HepG2 (cell line): Measurements from ENCODE around the gene GSTA5. TPM values are rescaled to one million over a fixed set of nuclear protein-coding genes. Genes with fewer than 3 reads are reported as not detected.

Experiments used
- DNMT1 ChIP-seq: sonication (generic); formaldehyde crosslinking; IDR thresholded peaks from 2 replicates; pipeline ENCODE4 v1.5.1; 2020; ENCODE audit warnings: mild to moderate bottlenecking, missing genetic modification reagents
- EP300 ChIP-seq, 3 experiments: sonication (generic) in 1 of 3; formaldehyde crosslinking in 1 of 3; IDR thresholded peaks; 2 replicates each; pipeline versions ENCODE4 v1.5.1 to v1.6.1; 2011 to 2020; ENCODE audit warnings: low read depth in 2 of 3, low read length in 2 of 3, borderline replicate concordance in 1 of 3, improper control_type of control experiment in 1 of 3, mild to moderate bottlenecking in 1 of 3, missing genetic modification reagents in 1 of 3, moderate library complexity in 1 of 3
- FIP1L1 ChIP-seq: fragments of 200-400 bp; formaldehyde crosslinking; IDR thresholded peaks from 2 replicates; pipeline ENCODE4 v1.6.1; 2018; ENCODE audit warnings: low read depth, mild to moderate bottlenecking, low read length, moderate library complexity, borderline replicate concordance; ENCODE audit not compliant: insufficient read depth
- FOXK1 ChIP-seq: sonication (generic); formaldehyde crosslinking; IDR thresholded peaks from 2 replicates; pipeline ENCODE4 v1.4.0; 2020; ENCODE audit warnings: low read depth, missing genetic modification reagents, borderline replicate concordance
- JUN ChIP-seq: sonication (generic); formaldehyde crosslinking; IDR thresholded peaks from 2 replicates; pipeline ENCODE4 v1.4.0; 2020; ENCODE audit warnings: mild to moderate bottlenecking, missing genetic modification reagents
- MAX ChIP-seq: IDR thresholded peaks from 2 replicates; pipeline ENCODE4 v1.6.1; 2012; ENCODE audit warnings: inconsistent platforms
- MXD4 ChIP-seq: IDR thresholded peaks from 2 replicates; pipeline ENCODE4 v1.6.1; 2016; ENCODE audit warnings: mild to moderate bottlenecking, missing biosample characterization, missing genetic modification reagents
- PBX2 ChIP-seq: IDR thresholded peaks from 2 replicates; pipeline ENCODE4 v1.6.1; 2016; ENCODE audit warnings: control low read depth
- SCMH1 ChIP-seq: sonication (generic); formaldehyde crosslinking; IDR thresholded peaks from 2 replicates; pipeline ENCODE4 v1.9.0; 2021; ENCODE audit warnings: missing genetic modification reagents, mild to moderate bottlenecking, borderline replicate concordance
- SMC3 ChIP-seq: IDR thresholded peaks from 2 replicates; pipeline ENCODE4 v1.6.1; 2011; ENCODE audit warnings: low read length, improper control_type of control experiment
- TBP ChIP-seq: sonication (generic); formaldehyde crosslinking; IDR thresholded peaks from 2 replicates; pipeline ENCODE4 v1.5.0; 2020; ENCODE audit warnings: missing genetic modification reagents
- TCF7 ChIP-seq: sonication (generic); IDR thresholded peaks from 2 replicates; pipeline ENCODE4 v1.6.1; 2016; ENCODE audit warnings: antibody characterized with exemption, low read depth
- TEAD2 ChIP-seq: sonication (generic); formaldehyde crosslinking; IDR thresholded peaks from 2 replicates; pipeline ENCODE4 v1.9.0; 2021; ENCODE audit warnings: missing genetic modification reagents
- TRAFD1 ChIP-seq: sonication (generic); formaldehyde crosslinking; IDR thresholded peaks from 2 replicates; pipeline ENCODE4 v1.5.1; 2020; ENCODE audit warnings: missing genetic modification reagents, mild to moderate bottlenecking, borderline replicate concordance
- YEATS4 ChIP-seq: sonication (generic); formaldehyde crosslinking; IDR thresholded peaks from 2 replicates; pipeline ENCODE4 v1.4.0; 2020; ENCODE audit warnings: missing genetic modification reagents, borderline replicate concordance
- ZBTB10 ChIP-seq: sonication (generic); formaldehyde crosslinking; IDR thresholded peaks from 2 replicates; pipeline ENCODE4 v1.4.0; 2020; ENCODE audit warnings: missing genetic modification reagents, borderline replicate concordance
- ZBTB14 ChIP-seq: sonication (generic); formaldehyde crosslinking; IDR thresholded peaks from 2 replicates; pipeline ENCODE4 v1.4.0; 2020; ENCODE audit warnings: missing genetic modification reagents
- ZNF629 ChIP-seq: sonication (generic); formaldehyde crosslinking; conservative IDR thresholded peaks from 2 replicates; pipeline ENCODE4 v1.5.0; 2020; ENCODE audit warnings: missing genetic modification reagents
- ZNF672 ChIP-seq: sonication (generic); formaldehyde crosslinking; IDR thresholded peaks from 2 replicates; pipeline ENCODE4 v1.8.1; 2022; ENCODE audit warnings: missing genetic modification reagents
- ZNF792 ChIP-seq: IDR thresholded peaks from 2 replicates; pipeline ENCODE4 v1.6.1; 2016
- ZSCAN25 ChIP-seq: sonication (generic); formaldehyde crosslinking; IDR thresholded peaks from 2 replicates; pipeline ENCODE4 v1.8.0; 2022; ENCODE audit warnings: mild to moderate bottlenecking, missing genetic modification reagents
- polyA plus RNA-seq, 8 experiments: library from polyadenylated mRNA; depleted of rRNA in 3 of 8; stranded (reverse) in 7 of 8; unstranded in 1 of 8; fragments of >200 nt; fragmentation: Illumina TruSeq in 4 of 8; extraction: Trizol in 4 of 8; gene quantifications; 2 replicates each; pipeline versions ENCODE4 v1.2.1 to v1.2.3, GENCODE V29; 2011 to 2016; ENCODE audit warnings: low read depth in 4 of 8, missing spikeins in 1 of 8, mixed read lengths in 1 of 8; ENCODE audit not compliant: insufficient read depth in 1 of 8
- total RNA-seq, 5 experiments: library from RNA; depleted of rRNA; stranded (reverse); fragments of >200 nt; fragmentation: Illumina TruSeq; extraction: Trizol; gene quantifications; 2 replicates each; pipeline ENCODE4 v1.2.3, GENCODE V29; 2016; ENCODE audit warnings: low read depth in 1 of 5
- TF ChIP-seq, protein P1 (sequence below): IDR thresholded peaks from 2 replicates; pipeline ENCODE4 v1.6.1; 2016; ENCODE audit warnings: low read depth, borderline replicate concordance

The GSTA5 gene
- total and polyA plus RNA-seq, 2 of the 13 experiments (the other 11 are each of a cell fraction or from before 2014, with no cell fraction given), result not detected

- TF ChIP-seq PBX2 (CRISPR knock-in tag) (no peak), TRAFD1 (CRISPR knock-in tag) (no peak), JUN (CRISPR knock-in tag) (peak; percentile 67; the same call in 1 of the 2 replicates), ZNF672 (CRISPR knock-in tag) (no peak), FIP1L1 (no peak), TCF7 (no peak), ZBTB14 (CRISPR knock-in tag) (no peak), TBP (CRISPR knock-in tag) (no peak), ZNF792 (CRISPR knock-in tag) (peak; percentile 80), ZNF629 (no peak), YEATS4 (no peak), SCMH1 (CRISPR knock-in tag) (no peak), ZSCAN25 (CRISPR knock-in tag) (no peak), MAX (peak; percentile 89), ZBTB10 (CRISPR knock-in tag) (no peak), EP300 (IDR thresholded peaks at IDR 0.05; ENCODE audit: low read depth in 2 of 2, low read length in 2 of 2) (no peak), EP300 (CRISPR knock-in tag; IDR thresholded peaks at IDR 0.05; ENCODE audit: borderline replicate concordance) (peak; percentile 61), TEAD2 (CRISPR knock-in tag) (no peak), MXD4 (no peak), DNMT1 (CRISPR knock-in tag) (0 out of 2 replicates have a peak, but pooled peaks have one; percentile 55), FOXK1 (CRISPR knock-in tag) (peak; percentile 11; the same call in 1 of the 2 replicates), SMC3 (peak; percentile 87)
- TF ChIP-seq, protein P1, sequence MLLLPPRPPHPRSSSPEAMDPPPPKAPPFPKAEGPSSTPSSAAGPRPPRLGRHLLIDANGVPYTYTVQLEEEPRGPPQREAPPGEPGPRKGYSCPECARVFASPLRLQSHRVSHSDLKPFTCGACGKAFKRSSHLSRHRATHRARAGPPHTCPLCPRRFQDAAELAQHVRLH, result peak; percentile 74; the same call in 1 of the 2 replicates
These were observed 1.2 kb downstream of the GSTA5 start (continued) for GRCh38 chr6:52839124-52840055.
